ENCODE data around the gene INKA1. TPM values are rescaled to one million over a fixed set of nuclear protein-coding genes. Genes with fewer than 3 reads are reported as not detected.

The INKA1 gene
- total and polyA plus RNA-seq, 9 of the 15 experiments (the other 6 are each of a cell fraction or from before 2014, with no cell fraction given), result 0.55 to 13.9 (median 6.7) TPM

GRCh38 chr3:49805897-49806701, 3.0 kb downstream of the INKA1 start (continued):
- TF ChIP-seq ZNF740 (CRISPR knock-in tag; IDR thresholded peaks at IDR 0.05) (0 out of 2 replicates have a peak, but pooled peaks have one; percentile 36), ZNF740 (tag; IDR thresholded peaks at IDR 0.05) (peak in 1 of 2 experiments; percentile 57; a peak in 1 of 4 replicates), GTF2E2 (tag; IDR thresholded peaks at IDR 0.05) (no peak), MAX (CRISPR knock-in tag; IDR thresholded peaks at IDR 0.05) (no peak), DLX4 (CRISPR knock-in tag; IDR thresholded peaks at IDR 0.05) (no peak), GTF2A2 (tag; IDR thresholded peaks at IDR 0.05) (no peak), ZNF324 (CRISPR knock-in tag; IDR thresholded peaks at IDR 0.05) (no peak), KAT2B (IDR thresholded peaks at IDR 0.05; ENCODE audit: low read depth, low read length) (no peak), MXD1 (CRISPR knock-in tag; IDR thresholded peaks at IDR 0.05; ENCODE audit: borderline replicate concordance, poor library complexity, severe bottlenecking) (no peak), USF1 (CRISPR knock-in tag; IDR thresholded peaks at IDR 0.05) (0 out of 2 replicates have a peak, but pooled peaks have one; percentile 20), SP2 (IDR thresholded peaks at IDR 0.05; ENCODE audit: extremely low read depth, low read depth, low read length, poor library complexity, severe bottlenecking) (no peak), ZNF785 (CRISPR knock-in tag; IDR thresholded peaks at IDR 0.05) (no peak), RBFOX2 (IDR thresholded peaks at IDR 0.05; ENCODE audit: low read depth, low read length) (peak; percentile 41; the same call in 1 of the 2 replicates), USF2 (CRISPR knock-in tag; IDR thresholded peaks at IDR 0.05) (peak; percentile 47; the same call in 1 of the 2 replicates), ZBTB9 (CRISPR knock-in tag; IDR thresholded peaks at IDR 0.05) (0 out of 2 replicates have a peak, but pooled peaks have one; percentile 15), RBM22 (IDR thresholded peaks at IDR 0.05; ENCODE audit: low read depth, low read length, poor library complexity, severe bottlenecking) (no peak), TBP (optimal IDR thresholded peaks at IDR 0.05; ENCODE audit: low read depth, low read length) (no peak), ZNF165 (CRISPR knock-in tag; IDR thresholded peaks at IDR 0.05; ENCODE audit: borderline replicate concordance) (no peak), TCF7 (IDR thresholded peaks at IDR 0.05; ENCODE audit: borderline replicate concordance) (0 out of 2 replicates have a peak, but pooled peaks have one; percentile 7), HMG20B (CRISPR knock-in tag; IDR thresholded peaks at IDR 0.05) (no peak), ARNT (IDR thresholded peaks at IDR 0.05) (no peak), CHD4 (IDR thresholded peaks at IDR 0.05; ENCODE audit: insufficient read depth, insufficient replicate concordance, low read depth, low read length, poor library complexity, severe bottlenecking) (no peak)

All from K562 (cell line).